ENCODE measurements around the gene AHCYL2.

The AHCYL2 gene

GRCh38 chr7:129313282-129313681 is 88.5 kb downstream of the AHCYL2 start:
- TF ChIP-seq, protein P1, sequence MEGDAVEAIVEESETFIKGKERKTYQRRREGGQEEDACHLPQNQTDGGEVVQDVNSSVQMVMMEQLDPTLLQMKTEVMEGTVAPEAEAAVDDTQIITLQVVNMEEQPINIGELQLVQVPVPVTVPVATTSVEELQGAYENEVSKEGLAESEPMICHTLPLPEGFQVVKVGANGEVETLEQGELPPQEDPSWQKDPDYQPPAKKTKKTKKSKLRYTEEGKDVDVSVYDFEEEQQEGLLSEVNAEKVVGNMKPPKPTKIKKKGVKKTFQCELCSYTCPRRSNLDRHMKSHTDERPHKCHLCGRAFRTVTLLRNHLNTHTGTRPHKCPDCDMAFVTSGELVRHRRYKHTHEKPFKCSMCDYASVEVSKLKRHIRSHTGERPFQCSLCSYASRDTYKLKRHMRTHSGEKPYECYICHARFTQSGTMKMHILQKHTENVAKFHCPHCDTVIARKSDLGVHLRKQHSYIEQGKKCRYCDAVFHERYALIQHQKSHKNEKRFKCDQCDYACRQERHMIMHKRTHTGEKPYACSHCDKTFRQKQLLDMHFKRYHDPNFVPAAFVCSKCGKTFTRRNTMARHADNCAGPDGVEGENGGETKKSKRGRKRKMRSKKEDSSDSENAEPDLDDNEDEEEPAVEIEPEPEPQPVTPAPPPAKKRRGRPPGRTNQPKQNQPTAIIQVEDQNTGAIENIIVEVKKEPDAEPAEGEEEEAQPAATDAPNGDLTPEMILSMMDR (IDR thresholded peaks at IDR 0.05; ENCODE audit: control extremely low read depth, extremely low read depth, low read depth, missing control alignments): no peak
- ChIA-PET CTCF (interaction anchor here (2.3 kb wide), 1 partner anchor 18 kb away, joined by 7 read pairs; no protein-coding TSS in a partner anchor), POLR2A (no interaction called here)
- no peak for DNase-seq (ENCODE audit: extremely low spot score)

GRCh38 chr7:129315960-129316359 is 91.1 kb downstream of the AHCYL2 start:
- ChIA-PET CTCF (no interaction called here), POLR2A (no interaction called here)
- no peak for DNase-seq (ENCODE audit: extremely low spot score)
- TF ChIP-seq, protein P1 (IDR thresholded peaks at IDR 0.05; ENCODE audit: control extremely low read depth, extremely low read depth, low read depth, missing control alignments): no peak

DNA sequence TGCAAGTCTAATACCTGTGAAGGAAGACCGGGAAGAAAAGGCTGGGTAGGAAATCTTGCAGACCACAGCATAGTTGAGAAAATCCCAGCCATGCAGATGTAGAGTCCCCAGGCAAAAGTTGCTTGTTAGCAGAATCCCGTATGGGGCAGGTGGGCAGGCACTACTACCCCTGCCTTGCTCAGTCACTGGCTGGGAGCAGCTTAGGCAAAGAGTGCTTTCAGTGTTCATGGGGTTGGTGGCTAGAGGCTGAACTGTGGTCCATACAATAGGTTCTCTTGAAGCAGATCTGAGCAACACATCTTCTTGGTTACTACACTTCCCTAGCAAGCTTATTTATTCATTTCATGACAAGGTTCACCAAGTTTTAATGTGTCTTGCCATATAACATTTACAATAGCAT is 92.6 kb downstream of the AHCYL2 start:
- TF ChIP-seq, protein P1 (IDR thresholded peaks at IDR 0.05; ENCODE audit: control extremely low read depth, extremely low read depth, low read depth, missing control alignments): no peak
- no peak for DNase-seq (ENCODE audit: extremely low spot score)
- ChIA-PET CTCF (interaction anchor here (1.0 to 1.9 kb wide), 2 partner anchors 51 to 99 kb away, joined by 3 to 5 read pairs; no protein-coding TSS in a partner anchor), POLR2A (no interaction called here)

GRCh38 chr7:129327076-129327475 is 102.2 kb downstream of the AHCYL2 start:
- DNase-seq (ENCODE audit: extremely low spot score): no peak
- POLR2A ChIA-PET: no interaction called here
- CTCF ChIA-PET: no interaction called here
- TF ChIP-seq, protein P1 (IDR thresholded peaks at IDR 0.05; ENCODE audit: control extremely low read depth, extremely low read depth, low read depth, missing control alignments): no peak

GRCh38 chr7:129332254-129333035 is 107.6 kb downstream of the AHCYL2 start:
- TF ChIP-seq, protein P1 (IDR thresholded peaks at IDR 0.05; ENCODE audit: control extremely low read depth, extremely low read depth, low read depth, missing control alignments): no peak
- ChIA-PET POLR2A (no interaction called here), CTCF (interaction anchor here (0.6 to 2.3 kb wide), 8 partner anchors 10 to 119 kb away, joined by 3 to 12 read pairs (median 4); no protein-coding TSS in a partner anchor)
- DNase-seq (ENCODE audit: extremely low spot score): no peak

GRCh38 chr7:129334473-129334872 is 109.6 kb downstream of the AHCYL2 start:
- DNase-seq (ENCODE audit: extremely low spot score): no peak
- ChIA-PET POLR2A (no interaction called here), CTCF (interaction anchor here (1.1 to 2.3 kb wide), 5 partner anchors 9 to 116 kb away, joined by 3 to 12 read pairs (median 5); no protein-coding TSS in a partner anchor)
- TF ChIP-seq, protein P1 (IDR thresholded peaks at IDR 0.05; ENCODE audit: control extremely low read depth, extremely low read depth, low read depth, missing control alignments): no peak

All from GM10248 (cell line).